GM12892 (cell line): ENCODE data around the gene LMO2.

ENCODE experiments used
- POLR2A ChIP-seq: IDR thresholded peaks from 2 replicates; pipeline ENCODE4 v1.6.1; 2011; ENCODE audit warnings: low read depth, low read length, control low read depth
- POLR2AphosphoS5 ChIP-seq: IDR thresholded peaks from 2 replicates; pipeline ENCODE4 v1.6.1; 2011; ENCODE audit warnings: low read depth, low read length, control low read depth
- TAF1 ChIP-seq: IDR thresholded peaks from 2 replicates; pipeline ENCODE4 v1.6.1; 2011; ENCODE audit warnings: low read depth, mild to moderate bottlenecking, control low read depth, low read length, borderline replicate concordance

GRCh38 chr11:33847251-33847650 lies 44.6 kb downstream of the LMO2 start:
- TF ChIP-seq POLR2A (no peak), POLR2AphosphoS5 (no peak), TAF1 (no peak)
